Activated gamma-delta T cell treated with anti-CD3 and anti-CD28 coated beads, Interleukin-2, amount 50 U/mL, for 16 hours (primary cell): Measurements from ENCODE around the gene SEC14L6.

Experiments
- DNase-seq: peaks from one replicate; pipeline ENCODE4 v3.0.0-alpha.2; 2020; ENCODE audit warnings: low read depth

Gene SEC14L6

DNA sequence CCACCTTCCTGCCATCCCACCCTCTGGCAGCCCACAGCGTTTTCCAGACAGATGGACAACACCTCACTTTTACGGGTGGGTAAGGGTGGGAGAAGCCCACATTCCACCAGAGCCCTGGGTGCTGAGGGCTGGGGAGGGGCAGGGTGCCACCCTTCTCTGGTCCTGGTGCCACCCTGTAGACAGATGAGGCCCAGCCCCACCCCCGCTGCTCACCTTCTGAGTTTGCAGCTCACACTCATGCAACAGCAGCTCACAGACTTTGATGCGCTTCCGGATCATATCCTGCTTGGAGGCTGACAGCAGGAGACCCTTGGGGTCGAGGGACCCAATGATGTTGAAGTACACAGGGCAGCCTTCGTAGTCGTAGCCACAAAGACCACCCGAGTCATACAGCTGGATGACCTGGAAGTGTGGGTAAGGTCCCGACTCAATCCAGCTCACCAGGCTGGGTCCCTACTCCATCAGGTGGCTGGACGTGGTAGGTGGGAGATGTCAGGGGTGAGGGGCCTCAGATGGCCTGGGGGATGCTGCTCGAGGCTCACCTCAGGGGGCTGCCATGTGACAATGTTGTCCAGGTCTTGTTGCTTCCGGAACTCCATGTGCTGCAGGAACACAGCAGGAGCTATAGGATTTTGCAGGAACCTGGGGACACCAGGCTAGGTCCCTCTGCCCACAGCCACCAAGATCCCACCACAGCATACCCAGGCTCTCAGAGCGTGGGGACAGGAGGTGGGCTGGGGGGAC lies 51.3 kb downstream of the SEC14L6 start:
- no peak for DNase-seq

DNA sequence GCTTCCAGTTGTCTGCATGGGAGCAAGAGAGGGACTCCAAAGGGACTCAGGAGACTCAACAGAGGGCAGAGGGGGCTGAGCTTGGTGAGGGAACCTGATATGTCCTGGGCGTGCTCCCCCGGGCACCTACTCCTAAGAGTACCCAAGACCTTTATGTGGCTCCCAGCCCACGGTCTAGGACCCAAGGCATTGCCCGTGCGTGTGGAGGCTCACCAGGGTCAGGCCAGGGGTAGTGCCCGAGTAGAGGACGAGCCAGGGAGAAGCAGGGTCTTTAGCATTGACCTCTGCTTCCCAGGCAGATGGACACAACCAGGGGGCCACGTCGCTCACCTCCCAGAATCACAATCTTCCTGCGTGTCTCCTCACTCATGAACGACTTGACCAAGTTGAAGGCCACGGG lies 54.4 kb downstream of the SEC14L6 start:
- DNase-seq = no peak

DNA sequence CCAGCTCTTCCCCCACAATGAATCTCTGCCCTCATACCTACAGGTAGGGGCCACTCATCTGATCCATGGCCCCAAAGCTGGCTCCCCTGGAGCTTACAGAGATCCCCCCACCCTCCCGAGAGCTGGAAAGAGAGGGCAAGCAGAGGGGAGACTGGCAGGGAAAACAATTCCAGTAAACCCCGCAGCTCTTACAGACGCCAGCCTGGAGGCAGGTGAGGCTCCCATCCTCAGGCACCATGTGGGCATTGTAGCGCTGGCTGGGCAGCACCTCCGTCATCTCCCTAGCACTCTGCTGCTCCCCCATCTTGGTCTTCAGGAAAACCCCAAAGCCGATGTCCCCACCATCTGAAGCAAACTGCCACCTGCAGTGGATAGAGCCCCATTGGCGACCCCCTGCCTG lies 55.2 kb downstream of the SEC14L6 start:
- DNase-seq = no peak

DNA sequence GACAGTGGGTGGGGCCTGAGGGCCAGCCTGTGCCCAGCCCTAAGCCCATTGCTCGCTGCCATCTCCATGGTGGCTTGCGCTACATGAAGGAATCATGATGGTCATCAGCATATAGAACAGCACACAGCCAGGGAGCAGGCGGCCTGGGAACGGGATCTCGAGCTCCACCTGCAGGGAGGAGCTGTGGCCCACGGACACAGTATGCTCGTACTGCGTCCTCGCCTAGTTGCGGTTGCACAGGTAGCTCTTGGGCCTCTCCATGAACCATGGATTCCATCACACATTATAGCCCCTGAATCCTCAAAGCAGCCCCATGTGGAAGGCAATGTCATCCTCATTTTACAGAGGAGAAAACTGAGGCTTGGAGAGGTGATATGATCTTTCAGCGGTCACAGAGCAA lies 56.1 kb downstream of the SEC14L6 start:
- no peak for DNase-seq

DNA sequence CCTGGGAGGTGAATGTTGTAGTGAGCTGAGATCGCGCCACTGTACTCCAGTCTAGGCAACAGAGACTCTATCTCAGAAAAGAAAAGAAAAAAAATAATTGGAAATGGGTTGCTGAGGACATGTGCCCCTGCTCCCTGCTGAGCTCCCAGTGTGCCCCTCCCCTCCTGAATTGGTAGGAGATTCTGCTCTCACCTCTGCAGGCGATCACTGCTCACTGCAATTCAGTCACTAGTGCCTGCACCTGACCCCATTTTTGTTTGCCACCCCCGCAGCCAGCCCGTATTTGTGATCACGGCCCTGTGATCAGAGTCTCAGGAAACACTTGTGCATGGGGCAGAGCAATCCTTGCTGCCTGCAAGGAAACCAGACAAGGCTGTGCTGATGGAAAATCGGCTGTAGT lies 58.4 kb downstream of the SEC14L6 start:
- DNase-seq = no peak

DNA sequence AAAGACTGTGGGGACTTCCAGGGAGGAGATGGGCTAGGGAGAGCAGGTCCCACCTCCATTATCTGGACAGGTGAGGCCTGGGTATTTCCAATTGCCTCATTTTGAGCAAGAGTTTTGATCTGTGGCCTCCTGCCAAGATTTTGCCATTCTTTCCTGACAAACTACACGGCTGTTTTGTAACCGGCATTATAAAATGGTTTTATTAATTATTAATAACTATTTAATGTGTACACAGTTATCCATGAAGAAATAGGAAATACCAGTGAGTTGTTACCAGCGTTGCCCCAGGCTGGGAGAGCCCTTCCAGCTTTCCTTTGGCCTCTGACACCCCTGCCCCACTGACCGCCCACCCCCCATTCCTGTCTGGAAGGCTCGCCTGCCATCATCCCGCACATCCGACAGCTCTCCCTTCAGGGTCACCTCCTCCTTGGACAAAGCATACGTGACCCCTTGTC lies 59.9 kb downstream of the SEC14L6 start:
- no peak for DNase-seq

DNA sequence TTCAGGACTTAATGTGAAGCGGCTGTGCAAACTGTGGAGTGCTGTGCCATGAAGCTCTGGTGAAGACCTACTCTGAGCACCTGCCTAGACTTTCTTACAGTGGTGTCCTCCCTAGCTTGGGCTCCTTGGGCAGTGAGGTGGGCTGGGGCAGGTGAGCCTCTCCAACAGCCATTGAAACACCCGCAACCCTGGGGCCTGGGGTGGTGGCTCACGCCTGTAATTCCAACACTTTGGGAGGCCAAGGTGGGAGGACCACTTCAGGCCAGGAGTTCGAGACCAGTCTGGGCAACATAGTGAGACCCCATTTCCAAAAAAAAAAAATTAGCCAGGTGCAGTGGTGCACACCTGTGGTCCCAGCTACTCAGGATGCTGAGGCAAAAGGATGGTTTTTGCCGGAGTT lies 60.4 kb downstream of the SEC14L6 start:
- DNase-seq = no peak

DNA sequence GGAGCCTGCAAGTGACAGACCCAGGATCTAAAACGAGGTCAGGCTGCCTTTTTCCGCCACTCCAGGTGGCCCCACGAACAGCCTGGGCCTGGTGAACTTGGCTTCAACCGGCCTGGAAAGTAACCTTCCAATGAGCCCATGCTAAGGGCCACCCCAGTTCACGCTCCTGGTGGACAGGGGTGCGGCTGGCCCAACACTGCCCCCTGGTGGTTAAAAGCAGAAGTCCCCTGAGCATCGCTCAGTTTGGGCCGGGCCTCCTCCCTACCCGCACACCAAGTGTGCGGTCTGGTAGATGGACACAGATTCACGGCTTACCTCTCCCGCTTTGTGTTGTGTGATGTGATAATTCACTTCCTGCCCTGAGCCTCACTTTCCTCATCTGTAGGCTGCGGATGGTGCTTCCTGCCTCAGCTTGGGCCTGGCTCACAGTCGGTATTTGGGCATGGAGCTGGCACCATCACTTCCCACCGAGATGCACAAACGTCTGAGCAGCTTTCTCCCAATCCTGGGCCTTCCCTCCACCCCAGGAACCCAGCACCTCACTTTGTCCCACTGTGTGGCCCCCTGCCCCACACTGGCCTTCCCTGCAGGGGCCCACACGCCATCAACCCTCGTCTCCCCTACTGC lies 61.1 kb downstream of the SEC14L6 start:
- DNase-seq = peak; percentile 69

DNA sequence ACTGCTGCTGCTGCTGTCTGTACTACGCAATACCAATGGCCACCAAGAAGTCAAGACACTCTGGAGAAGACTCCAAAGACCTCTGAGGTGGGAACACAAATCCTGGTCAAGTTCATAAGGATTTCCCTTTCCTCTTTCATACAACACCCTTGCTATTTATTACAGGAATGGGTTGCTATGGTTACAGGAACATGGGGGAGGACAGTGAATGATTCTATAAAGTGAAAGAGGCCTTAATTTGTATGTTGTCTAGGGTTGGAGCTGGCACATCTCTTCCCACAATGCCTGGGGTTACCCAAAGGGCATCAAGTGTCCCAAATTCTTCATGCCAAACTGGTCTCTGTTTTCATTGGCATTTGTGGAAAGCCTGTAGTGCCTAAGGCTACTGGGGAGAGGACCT lies 63.4 kb downstream of the SEC14L6 start:
- DNase-seq = no peak

DNA sequence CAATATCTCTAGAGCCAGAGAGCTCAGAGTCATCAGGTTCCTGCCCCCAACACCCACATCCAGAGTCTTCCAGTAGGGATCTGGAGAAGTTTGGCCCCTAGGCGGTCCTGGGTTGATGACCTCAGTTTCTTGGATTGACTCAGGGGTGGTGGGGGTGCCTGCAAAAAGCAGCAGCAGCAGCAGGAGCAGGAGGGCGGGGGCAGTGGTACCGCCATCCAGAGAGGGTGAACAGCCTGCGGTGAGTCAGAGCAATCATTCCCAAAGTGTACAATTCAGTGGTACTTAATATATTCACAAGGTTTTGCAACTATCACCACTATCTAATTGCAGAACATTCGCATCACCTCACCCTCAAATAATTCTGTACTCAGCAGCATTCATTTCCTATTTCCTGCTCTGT lies 64.8 kb downstream of the SEC14L6 start:
- DNase-seq = no peak

DNA sequence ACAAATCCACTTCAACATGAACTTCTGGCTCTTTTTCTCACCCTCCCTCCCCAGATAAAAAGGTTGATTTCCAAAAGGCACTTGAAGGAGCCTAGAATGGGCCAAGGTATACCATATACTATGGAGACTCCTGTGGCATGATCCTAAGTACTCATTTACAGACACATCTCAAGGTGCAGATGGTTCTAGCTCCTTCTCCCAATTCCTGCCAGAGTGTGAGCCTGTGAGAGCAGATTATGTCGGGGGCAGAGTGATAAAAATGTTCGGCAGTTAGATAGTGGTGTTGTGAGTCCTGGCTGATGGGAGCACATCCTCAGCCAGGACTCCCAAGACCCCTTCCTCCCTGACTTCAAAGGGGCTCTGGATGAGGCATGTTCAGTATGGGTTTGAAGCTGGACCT lies 66.6 kb downstream of the SEC14L6 start:
- no peak for DNase-seq

DNA sequence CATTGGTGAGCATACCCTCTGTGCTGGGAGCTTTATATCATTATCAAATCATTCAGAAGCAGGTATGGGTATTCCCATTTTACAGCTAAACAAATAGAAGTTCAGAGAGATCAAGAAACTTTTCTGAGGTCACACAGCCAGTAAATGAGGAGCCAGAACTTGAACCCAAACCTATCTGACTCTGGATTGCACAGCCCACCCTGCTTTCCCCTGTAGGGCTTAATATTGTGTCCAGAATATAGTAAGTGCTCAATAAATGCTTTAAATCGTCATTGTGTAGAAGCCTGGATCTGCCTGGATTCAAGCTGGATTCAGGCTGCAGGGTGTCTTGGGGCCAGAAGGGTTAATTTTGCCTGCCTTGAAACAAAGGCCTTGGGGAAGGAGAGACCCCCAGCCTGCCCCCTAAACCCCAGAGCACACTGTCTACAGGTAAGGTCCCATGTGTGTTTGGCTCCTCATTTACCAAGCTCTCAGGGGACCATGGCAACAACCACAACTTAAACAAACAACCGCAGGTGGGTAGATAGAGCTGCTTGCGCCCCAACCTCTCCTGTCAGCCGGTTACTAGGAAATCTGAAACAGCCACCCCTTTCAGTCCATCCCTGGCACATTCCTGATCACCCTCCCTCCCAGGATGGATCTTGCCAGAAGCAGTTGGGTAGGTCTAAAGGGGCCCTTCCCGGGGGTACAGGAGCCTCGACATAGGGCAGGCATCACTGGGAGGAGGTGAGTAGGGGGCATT lies 71.7 kb downstream of the SEC14L6 start:
- DNase-seq = no peak

DNA sequence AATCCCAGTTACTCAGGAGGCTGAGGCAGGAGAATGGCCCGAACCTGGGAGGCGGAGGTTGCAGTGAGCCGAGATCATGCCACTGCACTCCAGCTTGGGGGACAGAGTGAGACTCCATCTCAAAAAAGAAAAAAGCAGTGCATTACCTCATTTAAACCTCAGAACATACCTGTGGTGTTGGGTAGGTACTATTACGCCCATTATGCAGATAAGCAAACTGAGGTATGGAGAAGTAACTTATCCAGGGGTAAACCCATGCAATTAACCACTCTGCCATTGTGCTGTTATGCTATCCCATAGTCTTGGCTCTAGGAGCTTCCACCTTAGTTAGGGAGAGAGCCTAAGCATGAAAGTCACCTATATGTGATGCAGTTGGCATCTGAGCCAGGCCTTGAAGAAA lies 72.4 kb downstream of the SEC14L6 start:
- DNase-seq = no peak

DNA sequence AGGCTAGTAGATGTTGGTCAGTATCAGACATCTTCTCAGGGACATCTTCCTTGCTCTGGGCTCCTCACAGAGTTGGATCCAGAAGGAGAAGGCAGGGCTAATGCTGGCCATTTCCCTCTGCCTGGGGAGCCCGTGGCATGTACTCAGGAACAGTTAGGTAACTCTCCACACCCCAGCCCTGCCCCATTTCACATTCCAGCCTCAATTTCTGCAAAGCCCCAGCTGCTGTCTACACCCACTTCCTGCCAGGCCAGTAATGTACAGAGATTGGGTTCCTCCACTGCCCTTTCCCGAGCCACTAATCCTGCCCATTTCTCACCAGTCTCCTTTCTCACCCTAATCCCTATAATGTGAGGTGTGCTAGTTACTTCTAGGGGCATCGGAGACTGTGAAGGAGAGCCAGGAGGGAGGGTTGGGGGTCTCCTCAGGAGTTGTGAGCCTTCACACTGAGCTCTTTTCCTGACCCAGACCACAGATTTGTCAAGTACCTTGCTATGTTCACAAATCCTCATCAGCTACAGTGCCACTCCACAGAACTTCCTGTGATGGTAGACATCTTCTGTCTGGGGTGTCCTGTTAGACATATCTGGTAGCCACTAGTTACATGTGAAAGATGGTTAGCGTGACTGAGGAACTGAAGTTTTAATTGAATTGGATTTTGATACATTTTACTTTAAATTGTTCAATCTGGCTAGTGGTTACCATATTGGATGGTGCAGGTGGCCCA lies 73.4 kb downstream of the SEC14L6 start:
- no peak for DNase-seq
